GM21528 (cell line): ENCODE measurements around the gene GATA3.
"Not testable (repeated sequence)": the region's sequence is repeated elsewhere in the genome, so short reads cannot be mapped to it uniquely, and the experiment has no call there.

ENCODE experiments used
- ATAC-seq: cut with Tn5 transposase; IDR thresholded peaks from one replicate; pipeline ENCODE4 v1.9.1; 2021; ENCODE audit warnings: mild to moderate bottlenecking, moderate library complexity; ENCODE audit not compliant: unreplicated experiment, low FRiP score

GATA3 gene

DNA sequence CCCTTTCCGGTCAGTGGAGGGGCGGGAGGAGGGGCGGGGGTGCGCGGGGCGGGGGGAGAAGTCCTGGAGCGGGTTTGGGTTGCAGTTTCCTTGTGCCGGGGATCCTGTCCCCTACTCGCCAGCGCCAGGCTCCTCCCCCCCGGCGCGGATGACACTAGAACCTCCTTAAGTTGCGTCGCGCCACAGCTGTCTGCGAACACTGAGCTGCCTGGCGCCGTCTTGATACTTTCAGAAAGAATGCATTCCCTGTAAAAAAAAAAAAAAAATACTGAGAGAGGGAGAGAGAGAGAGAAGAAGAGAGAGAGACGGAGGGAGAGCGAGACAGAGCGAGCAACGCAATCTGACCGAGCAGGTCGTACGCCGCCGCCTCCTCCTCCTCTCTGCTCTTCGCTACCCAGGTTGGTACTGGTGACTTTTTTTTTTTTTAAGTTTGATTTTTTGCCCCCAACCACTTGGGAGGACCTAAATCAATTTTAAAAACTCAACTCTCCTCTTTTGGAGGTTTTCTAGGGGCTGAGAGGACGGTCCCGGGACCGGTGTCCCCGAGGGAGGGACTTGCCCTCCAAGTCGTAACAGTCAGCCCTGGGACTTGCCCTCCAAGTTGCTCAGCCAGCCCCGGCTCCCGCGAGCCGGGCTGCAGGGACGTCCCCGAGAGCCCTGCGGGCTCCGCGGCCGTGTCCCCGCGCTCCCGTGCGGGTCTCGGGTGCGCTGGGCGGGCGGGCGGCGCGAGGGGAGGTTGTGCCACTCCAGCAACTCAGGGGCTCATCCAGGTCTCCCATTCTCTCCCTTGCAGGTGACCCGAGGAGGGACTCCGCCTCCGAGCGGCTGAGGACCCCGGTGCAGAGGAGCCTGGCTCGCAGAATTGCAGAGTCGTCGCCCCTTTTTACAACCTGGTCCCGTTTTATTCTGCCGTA lies at the start of gene GATA3:
TSS of gene GATA3 (plus strand) at position 195 of the 914 bp plus-strand sequence. CDS start 968 bp downstream, outside the sequence.
- peak; percentile 53 for ATAC-seq

- no peak for ATAC-seq
Measured at GRCh38 chr10:8006274-8006999, 48.1 kb upstream of the GATA3 start.

DNA sequence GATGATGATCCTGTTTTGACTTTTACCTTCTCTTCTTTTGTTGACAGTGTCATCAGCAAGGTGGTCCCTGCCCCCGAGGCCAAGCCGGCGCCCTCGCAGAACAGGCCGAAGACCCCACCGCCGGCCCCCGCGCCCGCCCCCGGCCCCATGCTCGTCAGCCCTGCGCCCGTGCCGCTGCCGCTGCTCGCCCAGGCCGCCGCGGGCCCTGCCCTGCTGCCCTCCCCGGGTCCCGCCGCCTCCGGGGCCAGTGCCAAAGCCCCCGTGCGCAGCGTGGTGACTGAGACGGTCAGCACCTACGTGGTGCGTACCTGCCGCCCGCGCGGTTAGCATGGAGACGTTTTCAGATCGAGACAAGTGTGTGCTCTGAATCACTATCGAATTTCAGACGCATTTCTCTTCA lies 45.5 kb upstream of the GATA3 start:
- ATAC-seq = no peak

DNA sequence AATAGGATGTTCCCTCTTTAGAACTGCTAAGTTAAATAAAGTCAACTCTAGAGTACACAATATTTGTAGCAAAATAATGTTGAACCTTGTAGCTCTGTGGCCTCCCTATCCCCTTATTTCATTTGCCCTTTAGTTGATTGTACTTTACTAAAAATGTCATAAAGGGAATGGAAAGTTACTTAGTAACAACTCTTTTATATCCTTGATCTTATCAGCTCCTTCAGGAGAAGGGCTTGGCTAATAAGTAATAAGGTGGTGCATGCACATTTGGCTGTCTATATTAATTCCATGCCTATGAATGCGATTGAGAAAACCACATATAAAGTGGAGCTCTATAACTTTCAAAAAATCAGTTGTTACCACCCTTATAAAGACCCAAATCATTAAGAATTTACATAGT lies 41.5 kb upstream of the GATA3 start:
- no peak for ATAC-seq

DNA sequence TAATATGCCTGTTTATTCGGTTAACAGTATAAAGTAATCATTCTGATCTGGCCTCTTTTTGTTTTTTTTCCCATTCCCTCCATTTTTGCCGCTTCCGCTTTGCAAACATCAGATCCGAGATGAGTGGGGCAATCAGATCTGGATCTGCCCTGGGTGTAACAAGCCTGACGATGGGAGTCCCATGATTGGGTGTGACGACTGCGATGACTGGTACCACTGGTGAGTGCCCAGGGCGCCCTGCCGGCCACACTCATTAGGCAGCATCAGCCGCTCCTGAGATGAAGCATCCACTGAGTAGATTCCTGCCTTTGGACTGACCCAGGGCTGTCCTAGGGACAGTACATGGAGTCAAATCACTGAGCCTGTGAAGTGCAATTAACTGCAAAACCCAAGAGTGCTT lies 40.9 kb upstream of the GATA3 start:
- ATAC-seq = no peak

- no peak for ATAC-seq
Measured at GRCh38 chr10:8014649-8015048, 39.8 kb upstream of the GATA3 start.

- ATAC-seq = no peak
Measured at GRCh38 chr10:8017277-8017676, 37.2 kb upstream of the GATA3 start.

DNA sequence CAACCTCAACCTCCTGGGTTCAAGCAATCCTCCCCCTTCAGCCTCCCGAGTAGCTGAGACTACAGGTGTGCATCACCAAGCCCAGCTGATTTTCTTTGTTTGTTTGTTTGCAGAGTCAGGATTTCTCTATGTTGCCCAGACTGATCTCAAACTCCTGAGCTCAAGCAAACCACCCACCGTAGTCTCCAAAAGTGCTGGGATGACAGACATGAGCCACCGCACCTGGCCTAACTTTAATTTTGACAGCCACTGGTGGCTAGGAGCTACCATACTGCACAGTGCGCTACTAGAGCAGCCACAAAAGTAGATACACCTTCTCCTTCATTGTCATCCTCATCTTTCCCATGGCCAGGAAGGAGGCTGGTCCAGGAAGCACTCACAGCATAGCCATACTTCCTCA lies 31.2 kb upstream of the GATA3 start:
- no peak for ATAC-seq

DNA sequence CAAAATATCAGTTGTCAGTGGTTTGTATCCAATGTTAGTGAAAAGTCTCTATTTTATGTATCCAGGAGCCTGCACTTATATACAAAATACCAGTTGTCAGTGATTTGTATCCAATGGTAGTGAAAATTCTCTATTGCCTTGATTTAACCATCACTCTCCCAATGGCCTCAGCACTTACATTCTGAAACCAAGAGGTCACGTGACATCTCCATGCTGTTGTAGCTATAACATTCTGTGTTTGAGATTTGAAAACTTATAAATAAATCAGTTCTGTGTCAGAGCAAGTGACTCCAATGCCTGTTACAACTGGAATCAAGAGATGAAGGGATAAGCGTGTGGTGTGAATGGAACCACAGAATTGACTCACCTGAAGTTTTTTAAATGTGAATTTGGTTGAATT lies 30.6 kb upstream of the GATA3 start:
- no peak for ATAC-seq

- ATAC-seq = no peak
Measured at GRCh38 chr10:8026349-8027259, 27.9 kb upstream of the GATA3 start.

DNA sequence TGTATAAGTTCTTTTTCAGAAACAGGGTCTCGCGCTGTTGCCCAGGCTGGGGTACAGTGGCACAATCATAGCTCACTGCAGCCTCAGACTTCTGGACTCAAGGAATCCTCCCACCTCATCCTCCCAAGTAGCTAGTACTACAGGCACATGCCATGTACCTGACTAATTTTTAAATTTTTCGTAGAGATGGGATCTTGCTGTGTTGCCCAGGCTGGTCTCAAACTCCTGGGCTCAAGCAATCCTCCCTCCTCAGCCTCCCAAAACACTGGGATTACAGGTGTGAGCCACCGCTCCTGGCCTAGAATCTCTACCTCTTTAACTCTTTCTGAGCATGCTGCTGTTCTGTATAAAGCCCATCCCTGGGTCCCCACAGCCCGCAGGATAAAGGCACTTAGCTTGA lies 23.3 kb upstream of the GATA3 start:
- not testable (repeated sequence) for ATAC-seq

DNA sequence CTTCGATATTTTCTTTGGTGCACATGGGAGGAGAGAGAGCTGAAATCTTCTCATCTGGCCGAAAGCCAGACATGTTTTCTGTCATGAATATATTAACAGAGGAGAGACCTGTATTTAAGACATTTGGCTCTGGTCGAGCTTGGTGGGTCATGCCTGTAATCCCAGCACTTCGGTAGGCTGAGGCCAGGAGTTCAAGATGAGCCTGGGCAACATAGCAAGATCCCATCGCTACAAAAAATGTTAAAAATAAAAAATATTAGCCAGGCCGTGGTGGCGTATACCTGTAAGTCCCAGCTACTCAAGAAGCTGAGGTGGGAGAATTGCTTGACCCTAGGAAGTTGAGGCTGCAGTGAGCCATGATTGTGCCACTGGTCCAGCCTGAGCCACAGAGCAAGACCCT lies 21.9 kb upstream of the GATA3 start:
- ATAC-seq = no peak

- no peak for ATAC-seq
Measured at GRCh38 chr10:8033812-8034465, 20.5 kb upstream of the GATA3 start.

DNA sequence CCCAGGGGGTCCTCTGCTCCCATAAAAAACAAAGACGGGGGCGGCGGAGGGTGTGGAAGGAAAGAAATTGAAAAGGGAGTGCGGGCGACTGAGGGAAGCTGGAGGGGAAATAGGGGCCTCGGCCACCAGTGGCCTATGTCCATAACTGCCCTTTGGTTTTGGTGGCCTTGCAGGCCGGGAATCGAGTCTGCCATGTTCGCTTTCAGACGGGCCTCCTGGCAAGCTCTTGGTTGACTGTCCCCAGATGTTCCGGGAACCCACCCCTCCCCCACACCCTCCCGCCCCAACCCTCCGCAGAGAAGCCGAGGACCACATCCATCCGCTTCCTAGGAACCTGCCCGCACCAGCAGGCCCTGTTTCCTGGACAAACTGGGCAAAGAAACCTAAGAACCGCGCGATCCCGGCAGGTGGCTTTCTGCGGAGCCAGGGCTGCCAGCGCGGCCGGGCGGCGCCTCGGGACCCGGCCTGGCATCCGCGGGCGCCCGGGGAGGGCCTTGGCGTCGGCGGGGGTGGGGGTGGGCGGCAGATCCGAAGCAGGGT lies 20.0 kb upstream of the GATA3 start:
- ATAC-seq = no peak

DNA sequence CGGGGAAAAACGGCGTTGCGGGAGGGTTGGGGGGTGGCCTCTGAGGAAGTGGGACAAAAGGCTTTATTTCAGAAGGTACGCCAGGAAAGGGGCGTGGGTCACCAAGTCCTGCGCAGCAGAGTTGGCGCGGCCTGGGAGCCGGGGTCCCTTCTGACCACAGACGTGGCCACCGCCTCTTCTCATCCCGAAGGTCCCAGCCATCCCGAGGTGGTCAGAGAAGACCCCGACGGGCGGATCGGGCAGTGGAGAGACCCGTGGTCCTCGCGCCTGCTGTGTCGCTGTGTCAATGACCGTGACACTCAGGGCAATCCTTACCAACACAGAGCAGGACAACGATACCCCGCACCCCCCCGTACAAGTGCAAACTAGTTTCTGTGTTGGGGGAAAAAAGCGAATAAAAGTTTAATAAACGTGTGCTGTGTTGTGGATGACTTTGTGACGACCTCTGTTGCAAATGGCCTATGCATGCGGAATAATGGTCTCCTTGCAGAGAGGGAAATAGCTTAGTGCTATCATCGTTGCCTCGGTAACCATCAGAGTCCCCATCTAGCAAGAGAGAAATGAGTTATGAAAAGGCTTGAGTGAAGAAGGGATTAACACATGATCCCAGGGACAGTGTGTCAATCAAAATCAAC lies 19.4 kb upstream of the GATA3 start:
- no peak for ATAC-seq

DNA sequence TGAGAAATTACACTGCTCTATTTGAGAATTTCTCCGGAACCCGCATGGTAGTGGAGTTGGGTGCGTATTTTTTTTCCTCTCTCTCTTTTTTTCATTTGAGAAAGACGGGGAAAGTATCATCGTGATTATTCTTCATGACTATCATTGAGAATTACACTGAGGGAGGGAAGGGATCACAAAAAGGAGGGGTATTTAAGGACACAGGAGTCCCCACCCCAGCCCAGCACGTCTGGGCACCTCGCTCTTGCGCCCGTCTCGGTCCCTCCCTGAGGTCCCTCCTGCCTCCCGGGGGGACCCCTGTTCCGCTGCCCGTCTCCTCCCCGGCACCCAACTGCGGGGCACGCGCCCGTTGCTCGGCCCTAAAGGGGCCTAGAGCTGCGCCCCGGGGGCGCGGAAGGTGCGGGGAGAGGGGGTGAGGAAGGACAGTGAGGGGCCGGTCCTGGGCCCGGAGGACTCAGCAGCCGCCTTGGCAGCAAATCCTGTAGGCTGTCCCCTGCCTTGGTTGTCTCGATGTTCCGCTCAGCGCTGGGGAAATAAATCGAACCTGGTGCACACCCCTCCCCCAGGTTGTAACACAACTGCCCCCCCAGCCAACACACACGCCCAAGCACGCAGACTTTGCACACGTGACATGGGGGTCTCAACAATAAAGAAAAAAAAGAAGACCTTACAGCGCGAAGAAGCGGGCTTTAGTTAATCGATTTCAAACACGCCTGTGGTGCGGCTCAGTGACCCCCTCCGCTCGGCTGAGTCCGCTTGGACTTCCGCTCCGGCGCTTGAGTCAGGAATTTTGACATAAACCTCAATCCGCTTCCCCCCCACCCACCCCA lies 18.6 kb upstream of the GATA3 start:
- ATAC-seq = no peak

- no peak for ATAC-seq
Measured at GRCh38 chr10:8036506-8037198, 17.8 kb upstream of the GATA3 start.

DNA sequence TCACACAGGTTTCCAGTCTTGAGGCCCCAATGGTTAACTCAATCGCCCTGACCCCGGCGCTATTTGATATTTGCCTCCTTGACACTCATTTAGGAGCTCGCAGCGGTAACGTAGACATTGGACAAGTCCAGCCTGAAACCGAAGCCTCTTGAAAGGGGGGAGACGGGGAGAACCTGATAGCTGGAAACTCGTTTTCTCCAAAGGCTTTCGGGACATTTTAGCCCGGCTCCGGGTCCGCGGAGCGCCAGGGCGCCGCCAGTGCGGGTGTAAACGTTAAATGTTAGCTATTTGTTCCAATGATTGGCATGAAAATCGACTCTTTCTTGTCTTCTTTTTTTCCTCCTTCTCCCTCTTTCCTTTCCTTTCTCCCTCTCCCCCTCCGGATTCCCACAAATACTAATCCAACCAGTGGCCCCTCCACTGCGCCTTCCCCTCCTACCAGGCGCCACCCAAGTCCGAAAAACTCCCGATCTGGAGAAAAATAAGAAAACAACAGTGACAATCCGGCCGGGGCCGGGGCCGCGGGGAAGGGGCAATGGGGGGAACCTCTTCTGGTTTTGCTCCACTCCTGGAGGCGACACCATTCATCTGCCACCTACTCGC lies 17.2 kb upstream of the GATA3 start:
- ATAC-seq = no peak
